IPS-11a (cell line): Measurements from ENCODE around the gene TM7SF3.

Experiments used
- H3K4me3 ChIP-seq: one replicate; pipeline ENCODE4 v1.5.1; 2013; ENCODE audit warnings: low read depth, low read length, control low read depth

The TM7SF3 gene

GRCh38 chr12:27015730-27016076 lies 1.5 kb upstream of the TM7SF3 start:
- H3K4me3 ChIP-seq: no peak overlapping the region

- peak overlapping the region; percentile 35 for H3K4me3 ChIP-seq
Observed at GRCh38 chr12:27014859-27015729, 910 bp upstream of the TM7SF3 start.

- H3K4me3 ChIP-seq: peak overlapping the region; percentile 88
Observed at GRCh38 chr12:27013611-27014084, 536 bp downstream of the TM7SF3 start.

GRCh38 chr12:27012982-27013255 lies 1.3 kb downstream of the TM7SF3 start:
- peak overlapping the region; percentile 88 for H3K4me3 ChIP-seq

- no peak overlapping the region for H3K4me3 ChIP-seq
Observed at GRCh38 chr12:27012239-27012981, 1.8 kb downstream of the TM7SF3 start.

- H3K4me3 ChIP-seq: no peak overlapping the region
Observed at GRCh38 chr12:27009881-27010301, 4.3 kb downstream of the TM7SF3 start.

GRCh38 chr12:27008081-27008480 lies 6.1 kb downstream of the TM7SF3 start:
- H3K4me3 ChIP-seq: no peak overlapping the region

GRCh38 chr12:27006797-27007467 lies 7.3 kb downstream of the TM7SF3 start:
- H3K4me3 ChIP-seq: no peak overlapping the region

- H3K4me3 ChIP-seq: no peak overlapping the region
Observed at GRCh38 chr12:27005495-27005894, 8.7 kb downstream of the TM7SF3 start.

- no peak overlapping the region for H3K4me3 ChIP-seq
Observed at GRCh38 chr12:27003421-27004381, 10.5 kb downstream of the TM7SF3 start.

- H3K4me3 ChIP-seq: no peak overlapping the region
Observed at GRCh38 chr12:27002141-27002540, 12.0 kb downstream of the TM7SF3 start.

- no peak overlapping the region for H3K4me3 ChIP-seq
Observed at GRCh38 chr12:27001663-27002062, 12.5 kb downstream of the TM7SF3 start.

GRCh38 chr12:27000961-27001360 lies 13.2 kb downstream of the TM7SF3 start:
- H3K4me3 ChIP-seq: no peak overlapping the region

GRCh38 chr12:26997003-26997402 lies 17.2 kb downstream of the TM7SF3 start:
- H3K4me3 ChIP-seq: no peak overlapping the region

GRCh38 chr12:26995706-26996105 lies 18.5 kb downstream of the TM7SF3 start:
- H3K4me3 ChIP-seq: no peak overlapping the region

- no peak overlapping the region for H3K4me3 ChIP-seq
Observed at GRCh38 chr12:26994109-26994508, 20.1 kb downstream of the TM7SF3 start.

GRCh38 chr12:26991826-26992225 lies 22.4 kb downstream of the TM7SF3 start:
- no peak overlapping the region for H3K4me3 ChIP-seq

- no peak overlapping the region for H3K4me3 ChIP-seq
Observed at GRCh38 chr12:26989873-26990272, 24.3 kb downstream of the TM7SF3 start.

GRCh38 chr12:26988703-26989102 lies 25.5 kb downstream of the TM7SF3 start:
- no peak overlapping the region for H3K4me3 ChIP-seq

GRCh38 chr12:26987634-26988424 lies 26.4 kb downstream of the TM7SF3 start:
- no peak overlapping the region for H3K4me3 ChIP-seq
